Keratinocyte (primary cell): Measurements from ENCODE around the gene IQGAP3. TPM values are rescaled to one million over a fixed set of nuclear protein-coding genes. Genes with fewer than 3 reads are reported as not detected.
A peak's percentile ranks its signal among the peaks of the same experiment; 100 is the strongest.

Experiments
- DNase-seq: peaks from one replicate; pipeline ENCODE4 v3.0.0-alpha.2; 2011; ENCODE audit warnings: low read depth, missing footprints, low spot score
- FAIRE-seq: peaks from 2 replicates; lab custom pipeline; 2011; peaks lifted over from hg19 to GRCh38; lab: Jason Lieb, UNC
- H2AFZ ChIP-seq: 2 replicates; pipeline ENCODE4 v1.6.0; 2012; ENCODE audit warnings: low read length, control low read depth, inconsistent platforms; ENCODE audit not compliant: control insufficient read depth
- H3K27ac ChIP-seq: 2 replicates; pipeline ENCODE4 v1.5.1; 2011; ENCODE audit warnings: low read length; ENCODE audit not compliant: control insufficient read depth, insufficient read depth
- H3K27me3 ChIP-seq: 3 replicates; pipeline ENCODE4 v1.6.0; 2011; ENCODE audit warnings: low read length; ENCODE audit not compliant: control insufficient read depth, insufficient read depth; ENCODE audit errors: extremely low read depth
- H3K36me3 ChIP-seq, 2 experiments: 2 replicates in 1 of 2; 3 replicates in 1 of 2; pipeline ENCODE4 v1.5.1; 2011; ENCODE audit warnings: low read length in 2 of 2, mild to moderate bottlenecking in 1 of 2; ENCODE audit not compliant: control insufficient read depth in 2 of 2, insufficient read depth in 2 of 2; ENCODE audit errors: extremely low read depth in 1 of 2
- H3K4me1 ChIP-seq: 3 replicates; pipeline ENCODE4 v1.5.1; 2011; ENCODE audit warnings: low read length; ENCODE audit not compliant: control insufficient read depth, insufficient read depth; ENCODE audit errors: extremely low read depth
- H3K4me2 ChIP-seq: 3 replicates; pipeline ENCODE4 v1.6.0; 2011; ENCODE audit warnings: low read depth, low read length; ENCODE audit not compliant: control insufficient read depth, insufficient read depth; ENCODE audit errors: extremely low read depth
- H3K4me3 ChIP-seq, 3 experiments: fragments of 200-600 bp in 1 of 3; sonication (generic) in 1 of 3; 2 replicates in 2 of 3; 3 replicates in 1 of 3; pipeline ENCODE4 v1.5.1; 2011 to 2016; ENCODE audit warnings: low read length in 3 of 3, mild to moderate bottlenecking in 3 of 3, control low read depth in 2 of 3, inconsistent platforms in 1 of 3, low read depth in 1 of 3, mixed read lengths in 1 of 3, mixed run types in 1 of 3, moderate library complexity in 1 of 3; ENCODE audit not compliant: control insufficient read depth in 2 of 3, insufficient read depth in 2 of 3; ENCODE audit errors: extremely low read depth in 1 of 3
- H3K79me2 ChIP-seq: 2 replicates; pipeline ENCODE4 v1.6.0; 2012; ENCODE audit warnings: low read length; ENCODE audit not compliant: control insufficient read depth, insufficient read depth
- H3K9ac ChIP-seq: 3 replicates; pipeline ENCODE4 v1.6.0; 2011; ENCODE audit warnings: low read length; ENCODE audit not compliant: control insufficient read depth, insufficient read depth; ENCODE audit errors: extremely low read depth
- H3K9me1 ChIP-seq: 3 replicates; pipeline ENCODE4 v1.6.0; 2011; ENCODE audit warnings: low read length; ENCODE audit not compliant: control insufficient read depth, insufficient read depth; ENCODE audit errors: extremely low read depth
- H3K9me3 ChIP-seq: 2 replicates; pipeline ENCODE4 v1.5.1; 2012; ENCODE audit warnings: low read depth, low read length; ENCODE audit not compliant: control insufficient read depth
- H4K20me1 ChIP-seq: 3 replicates; pipeline ENCODE4 v1.6.0; 2011; ENCODE audit warnings: low read length; ENCODE audit not compliant: control insufficient read depth, insufficient read depth; ENCODE audit errors: extremely low read depth
- EZH2 ChIP-seq: IDR thresholded peaks from one replicate; pipeline ENCODE4 v1.6.1; 2012; ENCODE audit warnings: inconsistent platforms, mild to moderate bottlenecking, low read length, moderate library complexity
- dilution Hi-C: fragments of 300-500 bp; cut with MboI; formaldehyde crosslinking; loops from one replicate; pipeline ENCODE4 v1.7.0; 2020; ENCODE audit warnings: low sequenced_read_pairs; ENCODE audit not compliant: extremely low pct_ligation_motif_present
- polyA plus RNA-seq, 5 experiments: library from polyadenylated mRNA; depleted of rRNA in 3 of 5; stranded (reverse) in 3 of 5; stranded (forward) in 1 of 5; unstranded in 1 of 5; fragments of >200 nt; gene quantifications; 1 replicate in 1 of 5; 2 replicates in 3 of 5; 3 replicates in 1 of 5; pipeline versions ENCODE4 v1.2.1 to v1.2.3, GENCODE V29; 2011 to 2012; ENCODE audit warnings: missing spikeins in 2 of 5, low read depth in 1 of 5, low replicate concordance in 1 of 5
- TF ChIP-seq, protein P1 (sequence below), 3 experiments: IDR thresholded peaks in 1 of 3; conservative IDR thresholded peaks in 1 of 3; optimal IDR thresholded peaks in 1 of 3; 2 replicates in 2 of 3; 3 replicates in 1 of 3; pipeline versions ENCODE3 to v1.5.1; 2011; ENCODE audit warnings: low read length in 3 of 3, mild to moderate bottlenecking in 3 of 3, moderate library complexity in 2 of 3, control low read depth in 1 of 3, inconsistent platforms in 1 of 3; ENCODE audit not compliant: insufficient read depth in 2 of 3; ENCODE audit errors: extremely low read depth in 1 of 3

IQGAP3 gene
- polyA plus RNA-seq, 1 donor (not counting 4 experiments of a cell fraction or from before 2014, with no cell fraction given) = 5.3 TPM

DNA sequence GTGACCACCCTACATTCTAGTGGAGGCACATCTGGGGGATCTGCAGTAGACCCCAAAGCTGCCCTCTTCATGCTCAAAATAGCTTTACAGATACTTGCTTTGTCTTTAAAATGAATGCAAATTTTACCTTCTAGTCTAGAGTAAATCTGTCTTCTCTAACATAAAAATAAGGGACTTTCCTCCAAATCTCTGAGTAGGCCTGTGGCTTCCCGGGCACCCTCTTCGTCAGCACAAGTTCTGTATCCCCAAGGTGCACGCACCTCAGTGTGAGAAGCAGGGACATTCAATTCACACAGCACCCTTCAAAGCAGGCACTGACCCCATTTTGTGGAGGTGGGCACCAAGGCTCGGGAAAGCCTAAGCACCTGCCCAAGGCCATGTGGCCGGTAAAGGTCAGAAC, 90.8 kb downstream of the IQGAP3 start:
- TF ChIP-seq, protein P1, sequence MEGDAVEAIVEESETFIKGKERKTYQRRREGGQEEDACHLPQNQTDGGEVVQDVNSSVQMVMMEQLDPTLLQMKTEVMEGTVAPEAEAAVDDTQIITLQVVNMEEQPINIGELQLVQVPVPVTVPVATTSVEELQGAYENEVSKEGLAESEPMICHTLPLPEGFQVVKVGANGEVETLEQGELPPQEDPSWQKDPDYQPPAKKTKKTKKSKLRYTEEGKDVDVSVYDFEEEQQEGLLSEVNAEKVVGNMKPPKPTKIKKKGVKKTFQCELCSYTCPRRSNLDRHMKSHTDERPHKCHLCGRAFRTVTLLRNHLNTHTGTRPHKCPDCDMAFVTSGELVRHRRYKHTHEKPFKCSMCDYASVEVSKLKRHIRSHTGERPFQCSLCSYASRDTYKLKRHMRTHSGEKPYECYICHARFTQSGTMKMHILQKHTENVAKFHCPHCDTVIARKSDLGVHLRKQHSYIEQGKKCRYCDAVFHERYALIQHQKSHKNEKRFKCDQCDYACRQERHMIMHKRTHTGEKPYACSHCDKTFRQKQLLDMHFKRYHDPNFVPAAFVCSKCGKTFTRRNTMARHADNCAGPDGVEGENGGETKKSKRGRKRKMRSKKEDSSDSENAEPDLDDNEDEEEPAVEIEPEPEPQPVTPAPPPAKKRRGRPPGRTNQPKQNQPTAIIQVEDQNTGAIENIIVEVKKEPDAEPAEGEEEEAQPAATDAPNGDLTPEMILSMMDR (optimal IDR thresholded peaks at IDR 0.05 in 1 of 3, IDR thresholded peaks at IDR 0.05 in 1 of 3, conservative IDR thresholded peaks at IDR 0.05 in 1 of 3; ENCODE audit: extremely low read depth in 1 of 3, insufficient read depth in 2 of 3, low read length in 3 of 3) = no peak
- TF ChIP-seq EZH2 = no peak

DNA sequence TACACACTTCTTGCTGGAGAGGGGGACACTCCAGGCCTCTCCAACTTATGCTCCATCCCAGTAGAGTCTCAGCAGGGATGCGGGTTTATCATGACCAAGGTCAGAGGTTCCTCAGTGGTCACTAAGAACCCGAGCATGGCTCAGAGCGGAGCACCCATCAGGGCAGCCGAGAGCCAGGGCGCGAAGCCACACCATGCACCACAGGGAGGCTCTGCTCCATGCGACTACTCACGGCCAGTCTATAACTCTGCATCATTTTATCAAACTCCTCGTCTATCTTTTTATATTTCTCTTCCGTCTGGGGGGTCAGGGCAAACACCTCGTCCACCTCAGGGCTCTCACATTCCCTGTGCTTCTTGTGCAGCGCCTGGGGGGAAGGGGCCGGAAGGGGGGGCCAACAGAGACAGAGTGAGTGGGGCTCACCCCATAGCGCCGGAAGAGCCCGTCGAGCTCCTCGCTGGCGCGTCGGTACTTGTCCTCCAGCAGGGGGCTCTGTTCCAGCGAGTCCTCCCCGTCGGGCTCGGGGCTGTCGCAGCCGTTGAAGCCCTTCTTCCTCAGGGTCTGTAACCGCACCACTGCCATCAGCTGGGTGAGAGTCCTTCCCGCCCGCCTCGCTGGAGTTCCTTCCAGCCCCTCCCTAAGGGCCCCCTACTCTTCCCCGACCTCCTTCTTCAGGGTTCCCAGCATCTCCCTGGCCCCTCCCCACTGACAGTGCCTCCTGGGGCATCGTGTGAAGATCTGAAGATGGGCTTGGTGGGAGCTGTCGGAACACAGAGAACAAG, 91.8 kb downstream of the IQGAP3 start:
- Histone ChIP-seq H3K4me3 (no peak overlapping the region), H3K79me2 (peaks cover 17% of the 10 kb centered on the region), H3K4me2 (no peak overlapping the region), H4K20me1 (peaks cover 9% of the 10 kb centered on the region), H3K27ac (no peak overlapping the region), H3K9me1 (peaks cover 5% of the 10 kb centered on the region), H3K9ac (no peak overlapping the region), H3K27me3 (no peaks in the 10 kb centered on the region), H3K4me1 (peaks cover 16% of the 10 kb centered on the region), H3K36me3 (peaks cover 62 to 68% of the 10 kb centered on the region in 2 experiments), H3K9me3 (no peaks in the 10 kb centered on the region), H2AFZ (no peak overlapping the region)
- dilution Hi-C loops = no loop called here
- FAIRE-seq = no peak
- no peak for TF ChIP-seq EZH2
- TF ChIP-seq, protein P1 (optimal IDR thresholded peaks at IDR 0.05 in 1 of 3, IDR thresholded peaks at IDR 0.05 in 1 of 3, conservative IDR thresholded peaks at IDR 0.05 in 1 of 3; ENCODE audit: extremely low read depth in 1 of 3, insufficient read depth in 2 of 3, low read length in 3 of 3) = peak; percentile 66 to 72 (median 72)
- no peak for DNase-seq

More for the DNA sequence above, 90.8 kb downstream of the IQGAP3 start:
- Histone ChIP-seq H3K9me1 (peaks cover 5% of the 10 kb centered on the region), H3K79me2 (peaks cover 23% of the 10 kb centered on the region), H3K27ac (no peak overlapping the region), H3K36me3 (peaks cover 55 to 61% of the 10 kb centered on the region in 2 experiments), H3K4me3 (no peak overlapping the region), H3K4me1 (peaks cover 7% of the 10 kb centered on the region), H3K9me3 (no peaks in the 10 kb centered on the region), H3K9ac (no peak overlapping the region), H3K27me3 (no peaks in the 10 kb centered on the region), H3K4me2 (no peak overlapping the region), H2AFZ (no peak overlapping the region), H4K20me1 (peaks cover 9% of the 10 kb centered on the region)
- no peak for FAIRE-seq
- DNase-seq = no peak
- dilution Hi-C loops = no loop called here
